PC-9 (cell line): ENCODE results near the gene CPVL. TPM values are rescaled to one million over a fixed set of nuclear protein-coding genes. Genes with fewer than 3 reads are reported as not detected.

Source experiments
- BruUV-seq: library from RNA; stranded (reverse); fragments of 400-500 nt; replicated peaks from 2 replicates; lab custom pipeline; 2021; lab: Mats Ljungman, UMichigan
- CTCF ChIA-PET: fragments of 300-600 bp; sonication (Branson Sonifier 250); formaldehyde crosslinking; loops from one replicate; lab custom pipeline; 2022; ENCODE audit warnings: antibody characterized with exemption; lab: Charles Lee
- POLR2A ChIA-PET: fragments of 300-600 bp; sonication (Branson Sonifier 250); formaldehyde crosslinking; loops from one replicate; lab custom pipeline; 2022; ENCODE audit warnings: antibody characterized with exemption; ENCODE audit not compliant: unreplicated experiment; lab: Charles Lee
- DNase-seq, 2 experiments: peaks; one replicate each; pipeline versions ENCODE4 v3.0.0 to v3.0.0-alpha.2; 2015 to 2022; ENCODE audit warnings: mixed read lengths in 1 of 2
- H2AFZ ChIP-seq: fragments of 200-600 bp; sonication (generic); 2 replicates; pipeline ENCODE4 v1.8.1; 2017; ENCODE audit warnings: antibody characterized with exemption
- H3F3A ChIP-seq: fragments of 200-600 bp; sonication (generic); 2 replicates; pipeline ENCODE4 v1.8.1; 2017; ENCODE audit warnings: antibody characterized with exemption, mild to moderate bottlenecking, low read depth; ENCODE audit not compliant: insufficient read depth
- H3K27ac ChIP-seq: fragments of 200-600 bp; sonication (generic); 2 replicates; pipeline ENCODE4 v1.6.1; 2016; ENCODE audit warnings: mixed run types
- H3K27me3 ChIP-seq: fragments of 200-600 bp; sonication (generic); 2 replicates; pipeline ENCODE4 v1.6.1; 2016; ENCODE audit warnings: low read depth, mixed run types; ENCODE audit not compliant: insufficient read depth
- H3K36me3 ChIP-seq: fragments of 200-600 bp; sonication (generic); 2 replicates; pipeline ENCODE4 v1.6.1; 2016; ENCODE audit warnings: low read depth, mixed run types
- H3K4me1 ChIP-seq: fragments of 200-600 bp; sonication (generic); replicated peaks from 2 replicates; pipeline ENCODE4 v1.6.1; 2016; ENCODE audit warnings: mixed run types; ENCODE audit not compliant: insufficient read depth
- H3K4me2 ChIP-seq: fragments of 200-600 bp; sonication (generic); 2 replicates; pipeline ENCODE4 v1.6.1; 2017; ENCODE audit warnings: mixed run types
- H3K4me3 ChIP-seq: fragments of 200-600 bp; sonication (generic); 2 replicates; pipeline ENCODE4 v1.6.1; 2016; ENCODE audit warnings: mixed run types
- H3K79me2 ChIP-seq: fragments of 200-600 bp; sonication (generic); 2 replicates; pipeline ENCODE4 v1.6.1; 2017; ENCODE audit warnings: low read depth, mixed run types
- H3K9me2 ChIP-seq: fragments of 200-600 bp; sonication (generic); 2 replicates; pipeline ENCODE4 v1.8.1; 2017; ENCODE audit warnings: mild to moderate bottlenecking; ENCODE audit not compliant: insufficient read depth
- H3K9me3 ChIP-seq: fragments of 200-600 bp; sonication (generic); 2 replicates; pipeline ENCODE4 v1.8.1; 2016; ENCODE audit warnings: low read depth; ENCODE audit not compliant: insufficient read depth
- H4K20me1 ChIP-seq: fragments of 200-600 bp; sonication (generic); 2 replicates; pipeline ENCODE4 v1.8.1; 2017; ENCODE audit not compliant: insufficient read depth
- EZH2 ChIP-seq: fragments of 200-600 bp; sonication (generic); IDR thresholded peaks from 2 replicates; pipeline ENCODE4 v1.8.0; 2017; ENCODE audit warnings: antibody characterized with exemption, low read depth
- intact Hi-C: fragments of 100-400 bp; cut with micrococcal nuclease; formaldehyde crosslinking; loops from one replicate; pipeline ENCODE4 v1.10.0; 2022; ENCODE audit not compliant: unreplicated experiment
- total RNA-seq: library from RNA; stranded (reverse); gene quantifications from 2 replicates; pipeline ENCODE4 v1.2.3, GENCODE V29; 2021
- TF ChIP-seq, protein P1 (sequence below): fragments of 200-600 bp; sonication (generic); conservative IDR thresholded peaks from 2 replicates; pipeline ENCODE4 v1.6.1; 2017; ENCODE audit warnings: mixed run types, antibody characterized with exemption, mild to moderate bottlenecking, moderate library complexity

CPVL gene
- total RNA-seq, 1 experiment from 2014 or later: not detected

DNA sequence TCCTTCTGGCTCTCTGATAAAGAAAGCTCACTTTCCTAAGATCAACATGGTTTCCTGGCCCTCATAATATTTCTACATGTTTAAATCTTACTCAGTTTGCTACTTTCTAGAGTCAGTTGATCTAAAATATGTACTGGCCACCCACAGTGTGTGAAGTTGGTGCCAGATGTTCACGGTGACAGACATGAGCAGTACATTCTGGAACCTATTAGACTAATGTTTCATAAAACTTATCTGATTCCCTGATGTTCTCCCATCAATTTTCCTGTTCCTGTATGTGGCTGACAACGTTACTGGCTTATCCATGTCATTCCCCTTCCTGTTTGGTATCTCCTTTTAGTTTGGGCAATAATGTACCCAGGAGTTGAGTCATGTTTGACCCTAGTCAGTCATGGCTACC, 13.7 kb upstream of the CPVL start:
- Histone ChIP-seq H3K4me1 (peaks cover 7% of the 10 kb centered on the region; the same call in 1 of the 2 replicates), H3K27me3 (no peaks in the 10 kb centered on the region)
- CTCF ChIA-PET: no interaction called here

DNA sequence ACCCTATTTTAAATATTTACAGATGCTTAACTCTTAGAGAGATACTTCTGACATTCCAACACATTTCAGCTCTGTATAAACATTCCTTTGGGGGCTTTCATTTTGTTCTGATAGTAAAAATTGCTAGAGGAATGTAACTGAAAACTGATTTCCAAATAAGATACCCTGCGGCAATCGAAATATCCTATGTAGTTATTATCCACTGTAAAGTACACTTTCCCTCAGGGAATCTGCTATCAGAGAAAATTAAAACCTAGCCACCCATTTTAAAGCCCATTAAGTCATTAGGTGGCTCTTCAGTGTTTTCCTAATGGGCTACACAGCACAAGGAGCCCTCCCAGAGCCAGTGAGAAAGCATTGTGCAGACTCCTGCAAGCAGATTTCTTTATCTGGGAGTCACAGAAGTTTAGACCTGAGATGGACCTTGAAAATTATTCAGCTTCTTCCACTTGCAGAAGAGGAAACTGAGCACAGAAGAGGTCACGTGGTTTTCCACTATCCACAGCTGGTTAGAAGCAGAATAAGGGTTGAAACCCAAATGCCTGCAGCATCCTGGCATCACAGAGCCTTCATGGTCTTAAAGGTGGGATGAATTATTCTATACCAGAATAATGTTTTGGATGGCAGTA, 12.6 kb upstream of the CPVL start:
- ChIA-PET CTCF (no interaction called here), POLR2A (no interaction called here)
- intact Hi-C loops: no loop called here

More for the DNA sequence above, 13.7 kb upstream of the CPVL start:
- no TSS peak for BruUV-seq
- H3K4me2 ChIP-seq: no peak overlapping the region
- H3F3A ChIP-seq: no peaks in the 10 kb centered on the region
- H4K20me1 ChIP-seq: no peaks in the 10 kb centered on the region
- DNase-seq: no peak
- TF ChIP-seq EZH2: no peak
- TF ChIP-seq, protein P1, sequence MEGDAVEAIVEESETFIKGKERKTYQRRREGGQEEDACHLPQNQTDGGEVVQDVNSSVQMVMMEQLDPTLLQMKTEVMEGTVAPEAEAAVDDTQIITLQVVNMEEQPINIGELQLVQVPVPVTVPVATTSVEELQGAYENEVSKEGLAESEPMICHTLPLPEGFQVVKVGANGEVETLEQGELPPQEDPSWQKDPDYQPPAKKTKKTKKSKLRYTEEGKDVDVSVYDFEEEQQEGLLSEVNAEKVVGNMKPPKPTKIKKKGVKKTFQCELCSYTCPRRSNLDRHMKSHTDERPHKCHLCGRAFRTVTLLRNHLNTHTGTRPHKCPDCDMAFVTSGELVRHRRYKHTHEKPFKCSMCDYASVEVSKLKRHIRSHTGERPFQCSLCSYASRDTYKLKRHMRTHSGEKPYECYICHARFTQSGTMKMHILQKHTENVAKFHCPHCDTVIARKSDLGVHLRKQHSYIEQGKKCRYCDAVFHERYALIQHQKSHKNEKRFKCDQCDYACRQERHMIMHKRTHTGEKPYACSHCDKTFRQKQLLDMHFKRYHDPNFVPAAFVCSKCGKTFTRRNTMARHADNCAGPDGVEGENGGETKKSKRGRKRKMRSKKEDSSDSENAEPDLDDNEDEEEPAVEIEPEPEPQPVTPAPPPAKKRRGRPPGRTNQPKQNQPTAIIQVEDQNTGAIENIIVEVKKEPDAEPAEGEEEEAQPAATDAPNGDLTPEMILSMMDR: no peak
- H3K79me2 ChIP-seq: no peaks in the 10 kb centered on the region
- intact Hi-C loops: no loop called here
- no peak overlapping the region for H2AFZ ChIP-seq
- no peaks in the 10 kb centered on the region for H3K36me3 ChIP-seq
- peaks cover 1% of the 10 kb centered on the region; the same call in 1 of the 2 replicates for H3K9me3 ChIP-seq
- H3K27ac ChIP-seq: no peak overlapping the region
- H3K9me2 ChIP-seq: no peaks in the 10 kb centered on the region
- no peak overlapping the region for H3K4me3 ChIP-seq
- POLR2A ChIA-PET: no interaction called here

DNA sequence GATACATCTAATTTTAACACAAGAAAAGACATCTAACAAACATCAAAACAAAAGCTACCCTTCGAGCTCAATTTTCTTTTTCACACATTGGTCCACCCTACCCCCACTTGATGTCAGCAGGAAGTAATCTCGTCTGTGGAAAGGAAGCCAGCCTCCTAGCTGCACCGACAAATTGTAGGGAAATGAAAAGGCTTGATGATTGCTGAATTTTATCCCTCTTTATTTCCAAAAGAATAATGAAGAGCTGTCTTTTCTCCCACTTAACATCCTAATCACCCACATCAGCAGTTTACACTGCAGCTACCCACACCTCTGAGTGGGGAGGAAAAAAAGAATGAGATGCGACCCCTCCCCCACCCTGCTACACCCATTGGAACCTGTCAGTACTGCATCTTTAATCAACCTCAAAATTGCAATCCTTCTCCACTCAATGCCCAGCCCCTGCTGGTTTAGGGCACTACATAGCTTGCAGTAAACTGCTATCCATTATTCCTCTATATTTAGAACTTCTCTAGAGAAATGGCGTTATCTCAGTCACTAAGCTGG, 10.6 kb upstream of the CPVL start:
- no peak overlapping the region for H3K4me3 ChIP-seq
- ChIA-PET POLR2A (no interaction called here), CTCF (interaction anchor here (1.0 kb wide), 1 partner anchor 32 kb away, joined by 3 read pairs; no protein-coding TSS in a partner anchor)
- no peaks in the 10 kb centered on the region for H3F3A ChIP-seq
- H3K9me2 ChIP-seq: no peaks in the 10 kb centered on the region
- no peaks in the 10 kb centered on the region; the same call in 1 of the 2 replicates for H3K9me3 ChIP-seq
- no peak overlapping the region for H3K4me2 ChIP-seq
- H2AFZ ChIP-seq: no peak overlapping the region
- no peaks in the 10 kb centered on the region for H3K36me3 ChIP-seq
- intact Hi-C loops: no loop called here
- no peaks in the 10 kb centered on the region for H3K27me3 ChIP-seq
- peaks cover 7% of the 10 kb centered on the region; the same call in 1 of the 2 replicates for H3K4me1 ChIP-seq
- no peaks in the 10 kb centered on the region for H4K20me1 ChIP-seq
- BruUV-seq: no TSS peak
- DNase-seq: no peak
- no peak overlapping the region for H3K27ac ChIP-seq
- no peaks in the 10 kb centered on the region for H3K79me2 ChIP-seq
- no peak for TF ChIP-seq EZH2

More for the DNA sequence above, 12.6 kb upstream of the CPVL start:
- no peak overlapping the region for H3K4me3 ChIP-seq
- no TSS peak for BruUV-seq
- H3K4me2 ChIP-seq: no peak overlapping the region
- no peaks in the 10 kb centered on the region for H3K9me2 ChIP-seq
- TF ChIP-seq EZH2: no peak
- TF ChIP-seq, protein P1: no peak
- H3K27me3 ChIP-seq: no peaks in the 10 kb centered on the region
- no peaks in the 10 kb centered on the region for H3K79me2 ChIP-seq
- H3K4me1 ChIP-seq: peaks cover 7% of the 10 kb centered on the region; the same call in 1 of the 2 replicates
- H2AFZ ChIP-seq: no peak overlapping the region
- no peaks in the 10 kb centered on the region for H4K20me1 ChIP-seq
- no peak for DNase-seq
- no peak overlapping the region for H3K27ac ChIP-seq
- no peaks in the 10 kb centered on the region for H3K36me3 ChIP-seq
- no peaks in the 10 kb centered on the region for H3F3A ChIP-seq
- no peaks in the 10 kb centered on the region; the same call in 1 of the 2 replicates for H3K9me3 ChIP-seq
